Panc1 (cell line): Measurements from ENCODE around the gene RNF25. TPM values are rescaled to one million over a fixed set of nuclear protein-coding genes. Genes with fewer than 3 reads are reported as not detected.

Source experiments
- ATAC-seq: fragments of 200-7000 bp; cut with Tn5 transposase; 2 replicates; pipeline ENCODE4 v1.9.1; 2020; ENCODE audit warnings: mild to moderate bottlenecking, moderate library complexity
- BruUV-seq: library from RNA; stranded (reverse); fragments of 400-500 nt; replicated peaks from 2 replicates; lab custom pipeline; 2021; lab: Mats Ljungman, UMichigan
- CTCF ChIA-PET: fragments of 300-600 bp; sonication (Branson Sonifier 250); formaldehyde crosslinking; loops from one replicate; lab custom pipeline; 2022; ENCODE audit warnings: antibody characterized with exemption; lab: Charles Lee
- POLR2A ChIA-PET: fragments of 300-600 bp; sonication (Branson Sonifier 250); formaldehyde crosslinking; loops from one replicate; lab custom pipeline; 2022; ENCODE audit warnings: antibody characterized with exemption; lab: Charles Lee
- DNase-seq: peaks from one replicate; pipeline ENCODE4 v3.0.0-alpha.2; 2010; ENCODE audit warnings: low read depth, low spot score
- H3K27ac ChIP-seq: 2 replicates; pipeline ENCODE4 v1.5.1; 2011; ENCODE audit warnings: mild to moderate bottlenecking, low read length, inconsistent platforms
- H3K27me3 ChIP-seq: fragments of 200-500 bp; sonication (Bioruptor generic); 2 replicates; pipeline ENCODE4 v1.6.0; 2014; ENCODE audit warnings: low read length, inconsistent platforms; ENCODE audit not compliant: control insufficient read depth, insufficient read depth
- H3K36me3 ChIP-seq: fragments of 200-500 bp; sonication (Bioruptor generic); 2 replicates; pipeline ENCODE4 v1.5.1; 2014; ENCODE audit warnings: inconsistent platforms, mild to moderate bottlenecking, low read length, moderate library complexity; ENCODE audit not compliant: control insufficient read depth, insufficient read depth
- H3K4me1 ChIP-seq: 2 replicates; pipeline ENCODE4 v1.5.1; 2011; ENCODE audit warnings: inconsistent platforms, mild to moderate bottlenecking, low read length, moderate library complexity; ENCODE audit not compliant: control insufficient read depth, insufficient read depth
- H3K4me3 ChIP-seq, 2 experiments: 2 replicates each; pipeline ENCODE4 v1.5.1; 2011 to 2012; ENCODE audit warnings: low read depth in 2 of 2, low read length in 2 of 2, mild to moderate bottlenecking in 2 of 2, inconsistent platforms in 1 of 2, moderate library complexity in 1 of 2
- H3K9me3 ChIP-seq: fragments of 200-500 bp; sonication (Bioruptor generic); 2 replicates; pipeline ENCODE4 v1.5.1; 2014; ENCODE audit warnings: low read depth, mild to moderate bottlenecking, inconsistent platforms, low read length, moderate library complexity; ENCODE audit not compliant: control insufficient read depth, insufficient read depth
- POLR2AphosphoS5 ChIP-seq: IDR thresholded peaks from 2 replicates; pipeline ENCODE4 v1.6.1; 2012; ENCODE audit warnings: mild to moderate bottlenecking, low read depth, low read length, moderate library complexity
- SIN3A ChIP-seq: IDR thresholded peaks from 2 replicates; pipeline ENCODE4 v1.6.1; 2012; ENCODE audit warnings: low read depth, mild to moderate bottlenecking, low read length, moderate library complexity, borderline replicate concordance; ENCODE audit not compliant: insufficient read depth
- TCF7L2 ChIP-seq: IDR thresholded peaks from 2 replicates; pipeline ENCODE4 v1.6.1; 2011; ENCODE audit warnings: mild to moderate bottlenecking, low read depth, low read length, inconsistent platforms
- in situ Hi-C: cut with HindIII; loops from 2 replicates; pipeline ENCODE4 v1.10.0; 2016; ENCODE audit warnings: low sequenced_read_pairs, low pct_unique_long_range_greater_than_20kb
- intact Hi-C: fragments of 100-400 bp; cut with micrococcal nuclease; formaldehyde crosslinking; loops from one replicate; pipeline ENCODE4 v1.10.0; 2022; ENCODE audit not compliant: unreplicated experiment
- total RNA-seq: library from RNA; stranded (reverse); gene quantifications from one replicate; pipeline ENCODE4 v1.2.1, GENCODE V29; 2021; ENCODE audit not compliant: unreplicated experiment
- TF ChIP-seq, protein P1 (sequence below), 2 experiments: IDR thresholded peaks; 2 replicates each; pipeline ENCODE4 v1.6.1; 2011 to 2012; ENCODE audit warnings: low read depth in 2 of 2, control low read depth in 1 of 2, low read length in 1 of 2, mild to moderate bottlenecking in 1 of 2, moderate library complexity in 1 of 2; ENCODE audit not compliant: insufficient read depth in 1 of 2
- TF ChIP-seq, protein P2 (sequence below): fragments of 450-650 bp; IDR thresholded peaks from 2 replicates; pipeline ENCODE4 v1.5.1; 2017; ENCODE audit warnings: mild to moderate bottlenecking

Gene RNF25
- total RNA-seq, 1 experiment from 2014 or later = 40.4 TPM

DNA sequence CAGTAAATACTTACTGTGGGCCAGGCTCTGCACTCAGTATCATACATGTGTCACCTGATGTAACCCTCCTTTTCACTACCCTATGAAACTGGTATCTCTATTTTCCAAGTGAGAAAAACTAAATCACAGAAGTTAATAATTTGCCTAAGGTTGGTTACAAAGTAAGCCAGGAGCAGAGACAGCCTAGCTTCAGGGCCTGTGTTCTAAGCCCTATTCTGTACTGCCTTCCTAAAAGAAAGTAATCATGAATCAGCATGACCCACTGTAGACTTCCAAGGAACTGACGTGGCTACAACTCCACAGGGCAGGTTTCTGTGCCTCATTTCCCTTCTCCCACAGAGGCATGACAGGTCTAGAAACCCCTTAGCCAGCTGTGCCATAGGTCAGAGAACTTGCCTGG, 26.7 kb downstream of the RNF25 start:
- in situ Hi-C loops = no loop called here
- POLR2A ChIA-PET = no interaction called here
- ATAC-seq = no peak

DNA sequence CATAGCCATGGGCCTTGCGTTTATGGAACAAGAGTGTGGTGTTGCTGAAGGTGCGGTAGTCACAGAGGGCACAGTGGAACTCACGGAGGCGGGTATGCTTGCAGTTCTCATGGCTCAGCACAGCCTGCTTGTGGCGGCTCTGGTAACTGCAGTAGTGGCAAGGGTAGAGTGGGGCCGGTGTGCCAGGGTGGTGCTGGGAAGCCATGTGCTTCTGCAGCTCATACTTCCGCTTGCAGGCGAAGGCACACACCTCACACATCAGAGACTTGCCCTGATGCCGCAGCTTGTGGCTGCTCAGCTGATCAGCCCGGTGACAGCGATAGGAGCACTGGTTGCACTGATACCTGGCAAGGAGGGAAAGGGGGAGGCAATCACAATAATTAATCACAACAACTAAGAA, 27.1 kb downstream of the RNF25 start:
- no peaks in the 10 kb centered on the region for H3K27me3 ChIP-seq
- no peaks in the 10 kb centered on the region for H3K4me1 ChIP-seq
- H3K27ac ChIP-seq = no peak overlapping the region
- in situ Hi-C loops = no loop called here
- ChIA-PET POLR2A (no interaction called here), CTCF (no interaction called here)
- no peak overlapping the region for H3K4me3 ChIP-seq
- TF ChIP-seq SIN3A (no peak), TCF7L2 (no peak), POLR2AphosphoS5 (no peak)
- TF ChIP-seq, protein P1, sequence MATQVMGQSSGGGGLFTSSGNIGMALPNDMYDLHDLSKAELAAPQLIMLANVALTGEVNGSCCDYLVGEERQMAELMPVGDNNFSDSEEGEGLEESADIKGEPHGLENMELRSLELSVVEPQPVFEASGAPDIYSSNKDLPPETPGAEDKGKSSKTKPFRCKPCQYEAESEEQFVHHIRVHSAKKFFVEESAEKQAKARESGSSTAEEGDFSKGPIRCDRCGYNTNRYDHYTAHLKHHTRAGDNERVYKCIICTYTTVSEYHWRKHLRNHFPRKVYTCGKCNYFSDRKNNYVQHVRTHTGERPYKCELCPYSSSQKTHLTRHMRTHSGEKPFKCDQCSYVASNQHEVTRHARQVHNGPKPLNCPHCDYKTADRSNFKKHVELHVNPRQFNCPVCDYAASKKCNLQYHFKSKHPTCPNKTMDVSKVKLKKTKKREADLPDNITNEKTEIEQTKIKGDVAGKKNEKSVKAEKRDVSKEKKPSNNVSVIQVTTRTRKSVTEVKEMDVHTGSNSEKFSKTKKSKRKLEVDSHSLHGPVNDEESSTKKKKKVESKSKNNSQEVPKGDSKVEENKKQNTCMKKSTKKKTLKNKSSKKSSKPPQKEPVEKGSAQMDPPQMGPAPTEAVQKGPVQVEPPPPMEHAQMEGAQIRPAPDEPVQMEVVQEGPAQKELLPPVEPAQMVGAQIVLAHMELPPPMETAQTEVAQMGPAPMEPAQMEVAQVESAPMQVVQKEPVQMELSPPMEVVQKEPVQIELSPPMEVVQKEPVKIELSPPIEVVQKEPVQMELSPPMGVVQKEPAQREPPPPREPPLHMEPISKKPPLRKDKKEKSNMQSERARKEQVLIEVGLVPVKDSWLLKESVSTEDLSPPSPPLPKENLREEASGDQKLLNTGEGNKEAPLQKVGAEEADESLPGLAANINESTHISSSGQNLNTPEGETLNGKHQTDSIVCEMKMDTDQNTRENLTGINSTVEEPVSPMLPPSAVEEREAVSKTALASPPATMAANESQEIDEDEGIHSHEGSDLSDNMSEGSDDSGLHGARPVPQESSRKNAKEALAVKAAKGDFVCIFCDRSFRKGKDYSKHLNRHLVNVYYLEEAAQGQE (IDR thresholded peaks at IDR 0.05; ENCODE audit: insufficient read depth in 1 of 2, low read depth in 2 of 2, low read length in 1 of 2) = no peak
- TF ChIP-seq, protein P2, sequence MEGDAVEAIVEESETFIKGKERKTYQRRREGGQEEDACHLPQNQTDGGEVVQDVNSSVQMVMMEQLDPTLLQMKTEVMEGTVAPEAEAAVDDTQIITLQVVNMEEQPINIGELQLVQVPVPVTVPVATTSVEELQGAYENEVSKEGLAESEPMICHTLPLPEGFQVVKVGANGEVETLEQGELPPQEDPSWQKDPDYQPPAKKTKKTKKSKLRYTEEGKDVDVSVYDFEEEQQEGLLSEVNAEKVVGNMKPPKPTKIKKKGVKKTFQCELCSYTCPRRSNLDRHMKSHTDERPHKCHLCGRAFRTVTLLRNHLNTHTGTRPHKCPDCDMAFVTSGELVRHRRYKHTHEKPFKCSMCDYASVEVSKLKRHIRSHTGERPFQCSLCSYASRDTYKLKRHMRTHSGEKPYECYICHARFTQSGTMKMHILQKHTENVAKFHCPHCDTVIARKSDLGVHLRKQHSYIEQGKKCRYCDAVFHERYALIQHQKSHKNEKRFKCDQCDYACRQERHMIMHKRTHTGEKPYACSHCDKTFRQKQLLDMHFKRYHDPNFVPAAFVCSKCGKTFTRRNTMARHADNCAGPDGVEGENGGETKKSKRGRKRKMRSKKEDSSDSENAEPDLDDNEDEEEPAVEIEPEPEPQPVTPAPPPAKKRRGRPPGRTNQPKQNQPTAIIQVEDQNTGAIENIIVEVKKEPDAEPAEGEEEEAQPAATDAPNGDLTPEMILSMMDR = no peak
- intact Hi-C loops = no loop called here
- BruUV-seq = no TSS peak
- no peaks in the 10 kb centered on the region for H3K9me3 ChIP-seq
- ATAC-seq = 0 out of 2 replicates have a peak, but pooled peaks have one; percentile 33
- peaks cover 20% of the 10 kb centered on the region for H3K36me3 ChIP-seq
- DNase-seq = no peak

More for the DNA sequence above, 26.7 kb downstream of the RNF25 start:
- BruUV-seq = no TSS peak
- intact Hi-C loops = no loop called here
- no peaks in the 10 kb centered on the region for H3K4me1 ChIP-seq
- no peaks in the 10 kb centered on the region for H3K27me3 ChIP-seq
- no peak for DNase-seq
- H3K36me3 ChIP-seq = peaks cover 19% of the 10 kb centered on the region
- H3K4me3 ChIP-seq = no peak overlapping the region
- no peaks in the 10 kb centered on the region for H3K9me3 ChIP-seq
- CTCF ChIA-PET = no interaction called here
- no peak overlapping the region for H3K27ac ChIP-seq
- TF ChIP-seq, protein P1 (IDR thresholded peaks at IDR 0.05; ENCODE audit: insufficient read depth in 1 of 2, low read depth in 2 of 2, low read length in 1 of 2) = no peak
- TF ChIP-seq POLR2AphosphoS5 (no peak), SIN3A (no peak), TCF7L2 (no peak)
- TF ChIP-seq, protein P2 = no peak
